KMS-11 (cell line): ENCODE data around the gene PTER.

Source experiments
- H2AFZ ChIP-seq: fragments of 200-600 bp; sonication (generic); 2 replicates; pipeline ENCODE4 v1.6.1; 2016; ENCODE audit warnings: antibody characterized with exemption, mixed run types, low read depth
- H3K27ac ChIP-seq: fragments of 200-600 bp; sonication (generic); 2 replicates; pipeline ENCODE4 v1.6.1; 2016; ENCODE audit warnings: mild to moderate bottlenecking, mixed run types
- H3K27me3 ChIP-seq: fragments of 200-600 bp; sonication (generic); 2 replicates; pipeline ENCODE4 v1.6.1; 2017; ENCODE audit warnings: mild to moderate bottlenecking, low read depth, mixed run types, moderate library complexity; ENCODE audit not compliant: insufficient read depth
- H3K36me3 ChIP-seq: fragments of 200-600 bp; sonication (generic); 2 replicates; pipeline ENCODE4 v1.6.1; 2017; ENCODE audit warnings: mild to moderate bottlenecking, mixed run types; ENCODE audit not compliant: insufficient read depth
- H3K4me1 ChIP-seq: fragments of 200-600 bp; sonication (generic); 2 replicates; pipeline ENCODE4 v1.6.1; 2016; ENCODE audit warnings: mild to moderate bottlenecking, low read depth, mixed run types; ENCODE audit not compliant: poor library complexity, severe bottlenecking
- H3K4me2 ChIP-seq: fragments of 200-600 bp; sonication (generic); 2 replicates; pipeline ENCODE4 v1.7.0; 2016; ENCODE audit warnings: mild to moderate bottlenecking, mixed run types
- H3K4me3 ChIP-seq: fragments of 200-600 bp; sonication (generic); IDR thresholded peaks from 2 replicates; pipeline ENCODE4 v1.6.1; 2017; ENCODE audit warnings: low read depth, low read length, mixed read lengths; ENCODE audit not compliant: insufficient read depth
- H3K79me2 ChIP-seq: fragments of 200-600 bp; sonication (generic); 2 replicates; pipeline ENCODE4 v1.6.1; 2016; ENCODE audit warnings: low read depth, mixed run types; ENCODE audit not compliant: insufficient read depth
- H3K9ac ChIP-seq: fragments of 200-600 bp; sonication (generic); 2 replicates; pipeline ENCODE4 v1.6.1; 2016; ENCODE audit warnings: mild to moderate bottlenecking, mixed run types
- H4K20me1 ChIP-seq: fragments of 200-600 bp; sonication (generic); 2 replicates; pipeline ENCODE4 v1.6.1; 2016; ENCODE audit warnings: mild to moderate bottlenecking, mixed run types; ENCODE audit not compliant: insufficient read depth
- CTCF ChIP-seq: fragments of 200-600 bp; sonication (generic); conservative IDR thresholded peaks from 2 replicates; pipeline ENCODE4 v1.6.1; 2017; ENCODE audit warnings: low read depth, mild to moderate bottlenecking, antibody characterized with exemption, low read length, moderate library complexity, mixed read lengths

The PTER gene

GRCh38 chr10:16510843-16511242, 74.0 kb downstream of the PTER start:
- Histone ChIP-seq H3K27ac (no peak overlapping the region), H3K4me3 (no peak overlapping the region), H3K4me1 (no peaks in the 10 kb centered on the region), H3K27me3 (no peaks in the 10 kb centered on the region), H3K79me2 (no peaks in the 10 kb centered on the region), H2AFZ (no peak overlapping the region), H4K20me1 (no peaks in the 10 kb centered on the region), H3K4me2 (no peak overlapping the region), H3K36me3 (no peaks in the 10 kb centered on the region), H3K9ac (no peak overlapping the region)
- TF ChIP-seq CTCF: no peak

- no peak overlapping the region for H2AFZ ChIP-seq
- no peak overlapping the region for H3K9ac ChIP-seq
- H3K27ac ChIP-seq: no peak overlapping the region
- H3K36me3 ChIP-seq: no peaks in the 10 kb centered on the region
- no peak overlapping the region for H3K4me3 ChIP-seq
- H3K27me3 ChIP-seq: no peaks in the 10 kb centered on the region
- H3K4me2 ChIP-seq: no peak overlapping the region
- no peaks in the 10 kb centered on the region for H3K4me1 ChIP-seq
- no peaks in the 10 kb centered on the region for H3K79me2 ChIP-seq
- no peak; the same call in 1 of the 2 replicates for TF ChIP-seq CTCF
- no peaks in the 10 kb centered on the region for H4K20me1 ChIP-seq
Measured at GRCh38 chr10:16518822-16519221, 82.0 kb downstream of the PTER start.

GRCh38 chr10:16519250-16519907, 82.6 kb downstream of the PTER start:
- H3K9ac ChIP-seq: no peak overlapping the region
- H4K20me1 ChIP-seq: no peaks in the 10 kb centered on the region
- no peaks in the 10 kb centered on the region for H3K36me3 ChIP-seq
- no peak overlapping the region for H2AFZ ChIP-seq
- TF ChIP-seq CTCF: no peak
- no peaks in the 10 kb centered on the region for H3K4me1 ChIP-seq
- no peak overlapping the region for H3K4me2 ChIP-seq
- no peaks in the 10 kb centered on the region for H3K27me3 ChIP-seq
- no peaks in the 10 kb centered on the region for H3K79me2 ChIP-seq
- no peak overlapping the region for H3K4me3 ChIP-seq
- H3K27ac ChIP-seq: no peak overlapping the region

GRCh38 chr10:16519908-16520861, 83.4 kb downstream of the PTER start:
- no peak overlapping the region for H3K27ac ChIP-seq
- H3K4me3 ChIP-seq: no peak overlapping the region
- no peak for TF ChIP-seq CTCF
- H4K20me1 ChIP-seq: no peaks in the 10 kb centered on the region
- no peaks in the 10 kb centered on the region for H3K36me3 ChIP-seq
- H3K4me1 ChIP-seq: no peaks in the 10 kb centered on the region
- H2AFZ ChIP-seq: no peak overlapping the region
- no peaks in the 10 kb centered on the region for H3K27me3 ChIP-seq
- no peaks in the 10 kb centered on the region for H3K79me2 ChIP-seq
- H3K9ac ChIP-seq: no peak overlapping the region
- no peak overlapping the region for H3K4me2 ChIP-seq
